NB4 (cell line): ENCODE results near the gene SYCE3.

Source experiments
- CTCF ChIP-seq: IDR thresholded peaks from one replicate; pipeline ENCODE4 v1.5.1; 2012; ENCODE audit warnings: low read depth, low read length
- MAX ChIP-seq: IDR thresholded peaks from 2 replicates; pipeline ENCODE4 v1.6.1; 2011; ENCODE audit warnings: low read depth, low read length
- MYC ChIP-seq: IDR thresholded peaks from 2 replicates; pipeline ENCODE4 v1.6.1; 2011; ENCODE audit warnings: low read depth, low read length
- POLR2A ChIP-seq: IDR thresholded peaks from 2 replicates; pipeline ENCODE4 v1.6.1; 2011; ENCODE audit warnings: mild to moderate bottlenecking; ENCODE audit not compliant: insufficient read length; ENCODE audit errors: extremely low read depth

GRCh38 chr22:50528682-50529415 is 33.9 kb downstream of the SYCE3 start:
- no peak for TF ChIP-seq CTCF
- no peak for TF ChIP-seq MAX
- no peak for TF ChIP-seq POLR2A
- no peak for TF ChIP-seq MYC
